ENCODE measurements around the gene ACRV1.
A peak's percentile ranks its signal among the peaks of the same experiment; 100 is the strongest.
"Not testable (repeated sequence)": the region's sequence is repeated elsewhere in the genome, so short reads cannot be mapped to it uniquely, and the experiment has no call there.

Gene ACRV1

GRCh38 chr11:125680747-125681146 lies at the start of gene ACRV1:
Gene ACRV1, minus strand, starts transcription at chr11:125680847. Its CDS starts 67 bp downstream, at chr11:125680780.
- no peak within 1 kb of the TSS for H3K9ac ChIP-seq
- H3K4me2 ChIP-seq, result 0 out of 2 replicates have a peak within 1 kb of the TSS, but pooled peaks have one; percentile 13
- H4K20me1 ChIP-seq, result no peaks in the 10 kb centered on the region
- H3K27me3 ChIP-seq, result no peaks in the 10 kb centered on the region
- H3K4me1 ChIP-seq, result peaks cover 12% of the 10 kb centered on the region; the same call in 1 of the 2 replicates
- no peaks in the 10 kb centered on the region for H3K9me3 ChIP-seq
- H3K27ac ChIP-seq, result no peak within 1 kb of the TSS
- H3K36me3 ChIP-seq, result peaks cover 52% of the 10 kb centered on the region
- no peak within 1 kb of the TSS for H3K4me3 ChIP-seq
- no peak for TF ChIP-seq Cebpa-rat (IDR thresholded peaks at IDR 0.05)

GRCh38 chr11:125728969-125729368 lies 48.3 kb upstream of the ACRV1 start:
- Histone ChIP-seq H3K4me3 (no peak overlapping the region), H3K9me3 (no peaks in the 10 kb centered on the region), H3K4me2 (peak overlapping the region; percentile 66), H3K36me3 (no peaks in the 10 kb centered on the region), H3K27me3 (no peaks in the 10 kb centered on the region), H3K4me1 (peaks cover 25% of the 10 kb centered on the region), H3K27ac (no peak overlapping the region), H3K9ac (no peak overlapping the region), H4K20me1 (no peaks in the 10 kb centered on the region)
- no peak for TF ChIP-seq Cebpa-rat (IDR thresholded peaks at IDR 0.05)

GRCh38 chr11:125724125-125724524 lies 43.5 kb upstream of the ACRV1 start:
- H4K20me1 ChIP-seq, result no peaks in the 10 kb centered on the region
- H3K27me3 ChIP-seq, result no peaks in the 10 kb centered on the region
- H3K4me1 ChIP-seq, result peaks cover 5% of the 10 kb centered on the region
- H3K9me3 ChIP-seq, result no peaks in the 10 kb centered on the region
- no peak for TF ChIP-seq Cebpa-rat (IDR thresholded peaks at IDR 0.05)
- H3K4me2 ChIP-seq, result no peak overlapping the region
- no peaks in the 10 kb centered on the region for H3K36me3 ChIP-seq
- no peak overlapping the region for H3K4me3 ChIP-seq
- no peak overlapping the region for H3K9ac ChIP-seq
- H3K27ac ChIP-seq, result no peak overlapping the region

GRCh38 chr11:125720781-125721180 lies 40.1 kb upstream of the ACRV1 start:
- peaks cover 14% of the 10 kb centered on the region for H3K4me1 ChIP-seq
- no peak overlapping the region for H3K4me3 ChIP-seq
- H3K4me2 ChIP-seq, result no peak overlapping the region
- H3K27ac ChIP-seq, result no peak overlapping the region
- no peaks in the 10 kb centered on the region for H3K27me3 ChIP-seq
- TF ChIP-seq Cebpa-rat (IDR thresholded peaks at IDR 0.05), result no peak
- H3K9ac ChIP-seq, result no peak overlapping the region
- H4K20me1 ChIP-seq, result no peaks in the 10 kb centered on the region
- H3K36me3 ChIP-seq, result no peaks in the 10 kb centered on the region
- peaks cover 10% of the 10 kb centered on the region for H3K9me3 ChIP-seq

- H3K9me3 ChIP-seq, result peaks cover 29% of the 10 kb centered on the region
- not testable (repeated sequence) for H3K27me3 ChIP-seq
Observed at GRCh38 chr11:125704686-125705085, 24.0 kb upstream of the ACRV1 start.

GRCh38 chr11:125701858-125702621 lies 21.4 kb upstream of the ACRV1 start:
- Histone ChIP-seq H3K9me3 (peaks cover 23% of the 10 kb centered on the region), H3K27me3 (no peaks in the 10 kb centered on the region), H3K9ac (peak overlapping the region; percentile 56; the same call in 1 of the 2 replicates), H3K4me3 (0 out of 2 replicates have a peak overlapping the region, but pooled peaks have one; percentile 0), H3K36me3 (no peaks in the 10 kb centered on the region), H3K4me1 (peaks cover 29% of the 10 kb centered on the region), H3K27ac (peak overlapping the region; percentile 87), H4K20me1 (no peaks in the 10 kb centered on the region), H3K4me2 (peak overlapping the region; percentile 84)
- TF ChIP-seq Cebpa-rat (IDR thresholded peaks at IDR 0.05), result no peak

More at GRCh38 chr11:125704686-125705085, 24.0 kb upstream of the ACRV1 start:
- not testable (repeated sequence) for H3K4me3 ChIP-seq, H3K36me3 ChIP-seq, H3K27ac ChIP-seq, H3K4me2 ChIP-seq, H3K9ac ChIP-seq, H4K20me1 ChIP-seq
- H3K4me1 ChIP-seq, result peaks cover 29% of the 10 kb centered on the region

GRCh38 chr11:125701018-125701610 lies 20.5 kb upstream of the ACRV1 start:
- no peak for TF ChIP-seq Cebpa-rat (IDR thresholded peaks at IDR 0.05)
- Histone ChIP-seq H3K27ac (peak overlapping the region; percentile 87; the same call in 1 of the 2 replicates), H3K4me1 (peaks cover 29% of the 10 kb centered on the region), H3K27me3 (no peaks in the 10 kb centered on the region), H3K4me3 (no peak overlapping the region), H3K9me3 (peaks cover 23% of the 10 kb centered on the region), H3K9ac (no peak overlapping the region), H3K36me3 (no peaks in the 10 kb centered on the region), H3K4me2 (peak overlapping the region; percentile 84), H4K20me1 (no peaks in the 10 kb centered on the region)

- TF ChIP-seq Cebpa-rat (IDR thresholded peaks at IDR 0.05), result no peak
- Histone ChIP-seq H3K9me3 (no peaks in the 10 kb centered on the region), H3K9ac (no peak overlapping the region), H4K20me1 (no peaks in the 10 kb centered on the region), H3K4me1 (no peaks in the 10 kb centered on the region), H3K27me3 (no peaks in the 10 kb centered on the region), H3K36me3 (no peaks in the 10 kb centered on the region), H3K27ac (no peak overlapping the region), H3K4me2 (no peak overlapping the region), H3K4me3 (no peak overlapping the region)
Observed at GRCh38 chr11:125694951-125695350, 14.3 kb upstream of the ACRV1 start.

- no peaks in the 10 kb centered on the region for H3K27me3 ChIP-seq
- no peak overlapping the region for H3K27ac ChIP-seq
- H3K4me3 ChIP-seq, result no peak overlapping the region
- no peaks in the 10 kb centered on the region for H3K4me1 ChIP-seq
- H3K36me3 ChIP-seq, result no peaks in the 10 kb centered on the region
- H4K20me1 ChIP-seq, result no peaks in the 10 kb centered on the region
- no peaks in the 10 kb centered on the region for H3K9me3 ChIP-seq
- no peak for TF ChIP-seq Cebpa-rat (IDR thresholded peaks at IDR 0.05)
- H3K4me2 ChIP-seq, result no peak overlapping the region
- H3K9ac ChIP-seq, result no peak overlapping the region
Observed at GRCh38 chr11:125692887-125693286, 12.2 kb upstream of the ACRV1 start.

GRCh38 chr11:125690006-125690405 lies 9.4 kb upstream of the ACRV1 start:
- Histone ChIP-seq H3K27ac (no peak overlapping the region), H3K27me3 (no peaks in the 10 kb centered on the region), H3K4me3 (no peak overlapping the region), H3K4me2 (no peak overlapping the region), H3K36me3 (no peaks in the 10 kb centered on the region), H4K20me1 (no peaks in the 10 kb centered on the region), H3K9ac (no peak overlapping the region), H3K9me3 (0 out of 2 replicates have a peak, but pooled peaks cover 7% of the 10 kb centered on the region), H3K4me1 (no peaks in the 10 kb centered on the region)
- no peak for TF ChIP-seq Cebpa-rat (IDR thresholded peaks at IDR 0.05)

Data from BLaER1 (cell line).